GF-D8 (cell line): ENCODE data around the gene TSNAXIP1.
"Not testable (repeated sequence)": the region's sequence is repeated elsewhere in the genome, so short reads cannot be mapped to it uniquely, and the experiment has no call there.

Experiments
- DNase-seq: peaks from one replicate; lab custom pipeline; 2025; lab: John Stamatoyannopoulos, UW

TSNAXIP1 gene

DNA sequence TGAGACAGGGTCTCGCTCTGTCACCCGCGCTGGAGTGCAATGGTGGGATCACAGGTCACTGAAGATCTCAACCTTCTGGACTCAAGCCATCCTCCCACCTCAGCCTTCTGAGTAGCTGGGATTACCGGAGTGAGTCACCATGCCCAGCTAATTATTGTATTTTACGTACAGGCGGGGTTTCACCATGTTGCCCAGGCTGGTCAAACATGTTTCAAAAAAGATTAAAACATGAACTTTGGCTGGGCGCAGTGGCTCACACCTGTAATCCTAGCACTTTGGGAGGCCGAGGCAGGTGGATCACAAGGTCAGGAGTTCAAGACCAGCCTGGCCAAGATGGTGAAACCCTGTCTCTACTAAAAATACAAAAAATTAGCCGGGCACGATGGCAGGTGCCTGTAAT lies 30.5 kb downstream of the TSNAXIP1 start:
- DNase-seq = not testable (repeated sequence)

- DNase-seq = no peak
These were observed 31.1 kb downstream of the TSNAXIP1 start for GRCh38 chr16:67837811-67838210.

GRCh38 chr16:67841198-67841815 lies 34.6 kb downstream of the TSNAXIP1 start:
- DNase-seq = no peak

- DNase-seq = peak; percentile 81
These were observed 35.3 kb downstream of the TSNAXIP1 start, which contains the start of gene THAP11 for GRCh38 chr16:67841816-67842508. Gene THAP11 (plus strand): TSS chr16:67842320. CDS start chr16:67842555, 235 bp downstream.

GRCh38 chr16:67842509-67843342 lies 36.0 kb downstream of the TSNAXIP1 start:
- no peak for DNase-seq

- no peak for DNase-seq
These were observed 36.7 kb downstream of the TSNAXIP1 start for GRCh38 chr16:67843343-67843765.

DNA sequence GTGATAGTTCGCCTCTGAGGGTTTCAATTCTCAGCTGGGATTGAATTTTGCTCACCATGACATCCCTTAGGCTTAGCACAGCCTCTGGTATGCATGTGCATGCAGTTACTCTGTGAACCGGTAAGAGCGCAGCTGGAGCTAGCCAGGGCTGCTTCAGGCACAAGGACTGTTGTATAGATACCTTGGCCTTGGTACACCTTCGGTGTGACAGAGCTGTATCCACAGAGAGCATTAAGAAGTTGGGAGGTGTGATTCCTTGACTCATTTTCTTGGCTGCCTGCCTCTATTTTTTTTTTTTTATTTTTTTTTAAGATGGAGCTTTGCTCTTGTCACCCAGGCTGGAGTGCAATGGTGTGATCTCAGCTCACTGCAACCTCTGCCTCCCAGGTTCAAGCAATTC lies 37.8 kb downstream of the TSNAXIP1 start:
- DNase-seq = no peak

- DNase-seq = no peak
These were observed 38.8 kb downstream of the TSNAXIP1 start for GRCh38 chr16:67845291-67846062.

- DNase-seq = no peak
These were observed 39.3 kb downstream of the TSNAXIP1 start for GRCh38 chr16:67846063-67846319.

GRCh38 chr16:67846320-67847063 lies 39.8 kb downstream of the TSNAXIP1 start, which contains the start of gene NUTF2:
Gene NUTF2 (plus strand): TSS chr16:67846933. CDS start chr16:67865131, 18,198 bp downstream.
- DNase-seq = peak; percentile 90

GRCh38 chr16:67847064-67847861 lies 40.6 kb downstream of the TSNAXIP1 start, which contains the start of gene CENPT:
Gene CENPT (minus strand): TSS chr16:67847693. CDS start chr16:67833859, 13,834 bp downstream.
- no peak for DNase-seq

DNA sequence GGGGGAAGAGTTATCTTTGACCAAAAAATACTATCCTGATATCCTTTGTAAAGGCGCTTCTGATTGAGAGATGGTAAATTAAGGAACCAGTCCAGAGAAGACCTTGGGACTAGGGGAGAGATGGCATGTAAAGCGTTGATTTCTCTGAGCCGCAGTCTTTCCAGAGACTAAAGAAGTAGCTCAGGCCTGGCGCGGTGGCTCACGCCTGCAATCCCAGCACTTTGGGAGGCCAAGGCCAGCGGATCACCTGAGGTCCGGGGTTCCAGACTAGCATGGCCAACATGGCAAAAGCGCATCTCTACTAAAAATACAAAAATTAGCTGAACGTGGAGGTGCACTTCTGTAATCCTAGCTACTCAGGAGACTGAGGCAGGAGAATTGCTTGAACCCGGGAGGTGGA lies 41.4 kb downstream of the TSNAXIP1 start:
- DNase-seq = no peak

GRCh38 chr16:67853670-67854069 lies 47.0 kb downstream of the TSNAXIP1 start:
- DNase-seq = no peak

DNA sequence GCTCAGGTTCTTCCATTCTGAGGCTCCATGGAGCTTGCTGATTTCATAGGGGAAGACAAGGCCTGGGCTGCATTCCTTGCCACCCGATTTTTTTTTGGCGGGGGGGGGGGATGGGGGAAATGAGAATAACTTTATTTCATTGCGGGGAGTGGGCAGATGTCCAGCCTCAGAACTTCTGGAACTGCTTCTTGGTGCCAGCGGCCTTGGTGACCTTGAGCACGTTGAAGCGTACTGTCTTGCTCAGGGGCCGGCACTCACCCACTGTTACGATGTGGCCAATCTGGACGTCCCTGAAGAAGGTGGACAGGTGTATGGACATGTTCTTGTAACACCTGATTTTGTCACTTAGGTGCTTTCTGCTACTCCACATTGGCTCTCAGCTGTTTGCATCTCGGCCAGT lies 49.1 kb downstream of the TSNAXIP1 start:
- DNase-seq = no peak

DNA sequence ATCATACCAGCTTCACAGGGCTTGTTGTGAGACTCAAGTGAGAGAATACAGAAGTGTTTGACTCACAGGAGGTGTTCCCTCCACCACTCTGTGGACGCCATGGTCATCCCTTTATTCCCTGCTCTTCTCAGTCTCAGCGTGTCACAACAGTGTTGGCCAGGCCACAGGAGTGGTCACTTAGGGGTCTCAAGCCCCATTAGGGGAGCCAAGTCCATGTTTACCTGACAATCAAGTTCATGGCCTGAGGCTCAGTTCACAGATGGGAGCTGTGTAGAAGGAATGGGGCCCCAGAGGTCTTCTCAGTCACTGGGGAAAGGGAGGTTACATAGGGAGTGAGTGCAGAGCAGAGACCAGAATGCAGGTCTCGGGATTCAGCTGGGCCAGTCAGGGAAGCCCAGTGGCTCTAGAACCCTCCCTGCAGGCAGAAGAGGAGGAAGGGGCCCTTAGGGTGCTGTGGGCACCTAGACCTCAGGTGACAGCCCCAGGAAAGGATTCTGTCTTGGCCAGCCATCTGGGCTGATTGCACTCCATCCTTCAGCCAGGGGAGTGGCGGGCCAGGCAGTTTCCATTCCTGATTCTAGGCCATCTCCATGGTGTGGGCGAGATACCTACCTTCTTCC lies 50.3 kb downstream of the TSNAXIP1 start:
- no peak for DNase-seq

DNA sequence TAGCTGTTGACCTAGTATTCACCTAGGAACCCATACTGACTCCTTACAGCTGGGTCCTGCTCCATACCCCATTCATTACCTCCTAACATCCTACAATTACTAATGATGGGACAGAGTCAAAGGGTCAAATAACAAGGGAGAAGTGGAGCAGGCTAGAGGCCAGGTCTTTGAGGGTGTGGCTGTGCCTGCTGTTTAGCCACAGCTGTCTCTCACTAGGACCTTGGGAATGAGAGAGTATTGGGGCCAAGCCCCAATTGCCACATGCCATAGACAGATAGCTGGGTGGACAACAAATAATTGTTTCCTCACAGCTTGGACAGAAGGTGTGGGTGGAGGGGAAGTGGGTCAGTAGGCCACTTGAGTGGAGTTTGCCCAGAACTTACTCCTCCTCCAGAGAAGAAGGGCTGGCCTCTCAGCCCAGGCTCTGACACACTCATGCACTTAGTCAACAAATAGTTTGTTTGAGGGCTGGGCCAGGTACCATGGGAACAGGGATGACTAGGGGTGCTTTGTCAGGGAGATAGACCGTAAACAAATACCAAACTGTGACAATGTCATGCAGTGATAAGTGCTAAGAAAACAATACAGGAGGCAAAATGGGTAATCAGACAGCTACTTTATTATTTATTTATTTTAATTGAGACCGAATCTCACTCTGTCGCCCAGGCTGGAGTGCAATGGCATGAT lies 51.0 kb downstream of the TSNAXIP1 start:
- no peak for DNase-seq

GRCh38 chr16:67858500-67858899 lies 51.8 kb downstream of the TSNAXIP1 start:
- no peak for DNase-seq

- no peak for DNase-seq
These were observed 54.1 kb downstream of the TSNAXIP1 start for GRCh38 chr16:67860589-67861398.

- no peak for DNase-seq
These were observed 55.2 kb downstream of the TSNAXIP1 start for GRCh38 chr16:67861877-67862276.
